Measurements from ENCODE around the gene CPZ.

DNA sequence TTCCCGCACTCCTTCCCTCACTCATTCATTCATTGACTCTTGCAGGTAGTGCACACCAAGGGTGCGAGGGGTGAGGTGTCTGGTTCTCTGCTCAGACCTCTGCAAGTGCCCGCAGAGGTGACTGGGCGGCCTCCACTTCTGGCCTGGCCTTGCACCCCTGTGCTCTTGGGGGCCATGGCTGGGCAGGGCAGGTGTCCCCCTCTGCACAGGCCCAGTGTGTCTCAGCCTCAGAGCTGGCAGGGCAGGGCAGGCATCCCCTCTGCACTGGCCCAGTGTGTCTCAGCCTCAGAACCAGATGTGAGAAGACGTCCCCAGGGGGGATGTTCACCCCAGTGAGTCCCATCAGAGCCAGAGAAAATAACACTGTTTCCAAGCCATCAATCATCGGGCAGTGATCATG is 16.8 kb downstream of the CPZ start:
- TF ChIP-seq, protein P1, sequence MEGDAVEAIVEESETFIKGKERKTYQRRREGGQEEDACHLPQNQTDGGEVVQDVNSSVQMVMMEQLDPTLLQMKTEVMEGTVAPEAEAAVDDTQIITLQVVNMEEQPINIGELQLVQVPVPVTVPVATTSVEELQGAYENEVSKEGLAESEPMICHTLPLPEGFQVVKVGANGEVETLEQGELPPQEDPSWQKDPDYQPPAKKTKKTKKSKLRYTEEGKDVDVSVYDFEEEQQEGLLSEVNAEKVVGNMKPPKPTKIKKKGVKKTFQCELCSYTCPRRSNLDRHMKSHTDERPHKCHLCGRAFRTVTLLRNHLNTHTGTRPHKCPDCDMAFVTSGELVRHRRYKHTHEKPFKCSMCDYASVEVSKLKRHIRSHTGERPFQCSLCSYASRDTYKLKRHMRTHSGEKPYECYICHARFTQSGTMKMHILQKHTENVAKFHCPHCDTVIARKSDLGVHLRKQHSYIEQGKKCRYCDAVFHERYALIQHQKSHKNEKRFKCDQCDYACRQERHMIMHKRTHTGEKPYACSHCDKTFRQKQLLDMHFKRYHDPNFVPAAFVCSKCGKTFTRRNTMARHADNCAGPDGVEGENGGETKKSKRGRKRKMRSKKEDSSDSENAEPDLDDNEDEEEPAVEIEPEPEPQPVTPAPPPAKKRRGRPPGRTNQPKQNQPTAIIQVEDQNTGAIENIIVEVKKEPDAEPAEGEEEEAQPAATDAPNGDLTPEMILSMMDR (optimal IDR thresholded peaks at IDR 0.05 in 1 of 3, IDR thresholded peaks at IDR 0.05 in 1 of 3, conservative IDR thresholded peaks at IDR 0.05 in 1 of 3; ENCODE audit: extremely low read depth in 1 of 3, insufficient read depth in 2 of 3, low read length in 3 of 3), result no peak
- no peak for TF ChIP-seq EZH2 (IDR thresholded peaks at IDR 0.05; ENCODE audit: low read length)
